Neuron (in vitro differentiated cells): ENCODE data around the gene MND1.

Experiments used
- H2AFZ ChIP-seq: one replicate; pipeline ENCODE4 v1.6.1; 2013; ENCODE audit warnings: low read depth, mild to moderate bottlenecking, inconsistent platforms, low read length, moderate library complexity
- H3K27me3 ChIP-seq: one replicate; pipeline ENCODE4 v1.6.1; 2013; ENCODE audit warnings: low read length; ENCODE audit not compliant: insufficient read depth
- H3K36me3 ChIP-seq: one replicate; pipeline ENCODE4 v1.6.1; 2013; ENCODE audit warnings: low read length; ENCODE audit not compliant: insufficient read depth
- H3K4me1 ChIP-seq: one replicate; pipeline ENCODE4 v1.6.1; 2013; ENCODE audit warnings: low read length; ENCODE audit not compliant: insufficient read depth
- H3K4me3 ChIP-seq: 2 replicates; pipeline ENCODE4 v1.5.1; 2013; ENCODE audit warnings: mild to moderate bottlenecking, low read length, moderate library complexity
- H3K9me3 ChIP-seq: one replicate; pipeline ENCODE4 v1.6.1; 2013; ENCODE audit warnings: low read length

The MND1 gene

GRCh38 chr4:153419673-153420278, 75.3 kb downstream of the MND1 start:
- no peaks in the 10 kb centered on the region for H3K27me3 ChIP-seq
- no peaks in the 10 kb centered on the region for H3K4me1 ChIP-seq
- no peaks in the 10 kb centered on the region for H3K9me3 ChIP-seq
- H3K4me3 ChIP-seq: no peak overlapping the region
- H3K36me3 ChIP-seq: peaks cover 3% of the 10 kb centered on the region
- H2AFZ ChIP-seq: no peak overlapping the region

- Histone ChIP-seq H3K27me3 (no peaks in the 10 kb centered on the region), H3K9me3 (no peaks in the 10 kb centered on the region), H2AFZ (no peak overlapping the region), H3K4me3 (no peak overlapping the region), H3K36me3 (peaks cover 2% of the 10 kb centered on the region), H3K4me1 (no peaks in the 10 kb centered on the region)
These were observed 75.9 kb downstream of the MND1 start for GRCh38 chr4:153420361-153420760.

DNA sequence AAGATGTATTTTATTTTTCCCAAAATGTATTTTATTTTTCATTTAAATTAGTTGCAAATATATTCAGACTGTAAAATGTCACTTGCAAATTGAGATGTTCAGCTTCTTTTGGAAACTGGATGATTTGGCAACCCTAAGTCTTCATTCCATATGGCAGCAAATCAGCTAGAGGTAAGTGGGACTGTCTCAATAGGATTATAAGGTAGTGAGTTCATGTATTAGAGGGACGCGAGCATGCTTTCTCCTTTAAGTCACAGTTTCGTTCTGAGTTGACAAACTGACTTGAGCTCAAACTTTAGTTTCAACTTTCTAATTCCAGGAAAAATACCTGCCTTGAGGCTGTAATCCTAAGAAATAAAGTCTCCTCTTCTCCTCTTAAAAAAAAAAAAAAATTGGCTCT, 77.5 kb downstream of the MND1 start:
- no peak overlapping the region for H2AFZ ChIP-seq
- no peaks in the 10 kb centered on the region for H3K36me3 ChIP-seq
- no peaks in the 10 kb centered on the region for H3K4me1 ChIP-seq
- H3K27me3 ChIP-seq: no peaks in the 10 kb centered on the region
- H3K9me3 ChIP-seq: no peaks in the 10 kb centered on the region
- no peak overlapping the region for H3K4me3 ChIP-seq

DNA sequence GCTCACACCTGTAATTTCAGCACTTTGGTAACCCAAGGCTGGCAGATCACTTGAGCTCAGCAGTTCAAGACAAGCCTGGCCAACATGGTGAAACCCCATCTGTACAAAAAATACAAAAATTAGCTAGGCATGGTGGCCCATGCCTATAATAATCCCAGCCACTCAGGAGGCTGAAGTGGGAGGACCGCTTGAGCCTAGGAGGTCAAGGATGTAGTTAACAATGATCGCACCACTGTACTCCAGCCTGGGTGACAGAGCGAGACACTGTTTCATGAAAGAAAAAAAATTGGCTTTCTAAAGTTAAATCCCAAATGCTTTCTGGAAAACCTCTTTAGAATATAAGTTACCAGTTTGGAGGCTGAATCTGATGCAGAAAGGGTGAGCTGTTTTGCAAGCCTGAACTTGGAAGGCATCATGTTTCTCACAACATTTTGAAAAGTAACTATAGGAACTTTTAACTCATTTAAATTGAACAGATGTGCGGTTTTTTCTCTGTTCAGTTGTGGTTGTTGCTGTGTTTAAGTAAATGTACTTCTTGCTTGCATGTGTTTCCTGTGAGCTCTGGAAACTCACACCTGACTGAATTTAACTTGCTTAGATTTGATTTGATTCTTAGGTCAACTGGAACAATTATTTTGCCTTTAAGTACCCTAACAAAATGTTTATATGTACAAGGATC, 81.9 kb downstream of the MND1 start:
- no peaks in the 10 kb centered on the region for H3K4me1 ChIP-seq
- no peaks in the 10 kb centered on the region for H3K27me3 ChIP-seq
- H3K9me3 ChIP-seq: no peaks in the 10 kb centered on the region
- no peaks in the 10 kb centered on the region for H3K36me3 ChIP-seq
- no peak overlapping the region for H3K4me3 ChIP-seq
- no peak overlapping the region for H2AFZ ChIP-seq

DNA sequence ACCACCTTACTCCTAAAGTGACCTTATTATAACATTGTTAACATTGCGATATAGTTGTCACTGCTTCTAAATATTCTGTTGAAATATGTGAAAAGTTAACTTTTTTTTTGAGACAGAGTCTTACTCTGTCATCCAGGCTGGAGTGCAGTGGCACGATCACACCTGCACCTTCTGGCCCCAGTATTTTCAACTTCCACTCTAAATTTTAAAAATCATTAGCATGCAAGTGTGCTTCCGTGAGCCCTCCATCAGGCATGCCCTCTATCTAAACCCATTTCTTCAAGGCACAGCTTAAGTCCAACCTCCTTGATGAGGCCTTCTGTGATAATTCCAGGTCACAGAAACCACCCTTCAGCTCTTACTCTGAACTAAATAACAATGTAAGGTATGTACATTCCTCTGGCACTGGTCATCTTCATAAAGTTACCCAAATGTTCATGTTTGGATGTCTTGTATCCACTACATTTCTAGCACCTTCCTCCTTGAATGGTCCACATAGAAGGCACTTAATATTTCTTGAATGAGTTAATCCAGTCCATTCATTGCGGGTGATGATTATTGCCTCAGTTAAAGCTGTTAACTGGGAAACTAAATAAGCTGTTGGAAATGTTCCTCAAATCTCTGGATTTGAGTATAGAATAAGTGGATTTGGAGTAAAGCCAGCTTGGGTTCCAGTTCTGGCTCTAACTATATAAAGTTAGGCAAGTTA, 83.0 kb downstream of the MND1 start:
- H3K4me1 ChIP-seq: no peaks in the 10 kb centered on the region
- H3K27me3 ChIP-seq: no peaks in the 10 kb centered on the region
- H2AFZ ChIP-seq: no peak overlapping the region
- no peak overlapping the region for H3K4me3 ChIP-seq
- H3K9me3 ChIP-seq: no peaks in the 10 kb centered on the region
- H3K36me3 ChIP-seq: no peaks in the 10 kb centered on the region

DNA sequence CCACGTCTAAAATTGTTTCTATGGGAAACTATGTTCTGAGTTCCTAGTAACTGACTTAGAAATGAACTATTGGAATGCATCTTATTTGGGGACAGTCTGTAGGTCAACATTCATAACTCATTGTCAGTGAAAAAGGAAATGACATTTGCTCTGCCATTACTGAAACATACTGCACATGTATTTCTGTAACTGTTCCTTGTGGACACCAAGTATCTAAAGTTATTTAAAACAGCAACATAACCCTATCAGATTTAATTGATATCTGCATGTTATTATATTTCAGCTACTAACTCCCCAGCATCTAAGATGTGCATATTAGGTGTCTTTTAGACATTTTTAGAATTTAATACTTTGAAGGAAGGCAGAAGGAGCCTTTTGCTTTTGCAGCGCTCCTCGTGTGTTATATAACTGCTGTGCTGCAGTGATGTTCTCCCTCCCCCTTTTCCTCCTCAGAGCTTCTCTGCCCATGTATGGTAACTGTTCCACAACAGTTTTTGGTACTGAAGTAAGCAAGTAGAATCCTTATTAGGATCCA, 84.5 kb downstream of the MND1 start:
- Histone ChIP-seq H3K9me3 (no peaks in the 10 kb centered on the region), H3K4me1 (no peaks in the 10 kb centered on the region), H2AFZ (no peak overlapping the region), H3K36me3 (no peaks in the 10 kb centered on the region), H3K4me3 (no peak overlapping the region), H3K27me3 (no peaks in the 10 kb centered on the region)

DNA sequence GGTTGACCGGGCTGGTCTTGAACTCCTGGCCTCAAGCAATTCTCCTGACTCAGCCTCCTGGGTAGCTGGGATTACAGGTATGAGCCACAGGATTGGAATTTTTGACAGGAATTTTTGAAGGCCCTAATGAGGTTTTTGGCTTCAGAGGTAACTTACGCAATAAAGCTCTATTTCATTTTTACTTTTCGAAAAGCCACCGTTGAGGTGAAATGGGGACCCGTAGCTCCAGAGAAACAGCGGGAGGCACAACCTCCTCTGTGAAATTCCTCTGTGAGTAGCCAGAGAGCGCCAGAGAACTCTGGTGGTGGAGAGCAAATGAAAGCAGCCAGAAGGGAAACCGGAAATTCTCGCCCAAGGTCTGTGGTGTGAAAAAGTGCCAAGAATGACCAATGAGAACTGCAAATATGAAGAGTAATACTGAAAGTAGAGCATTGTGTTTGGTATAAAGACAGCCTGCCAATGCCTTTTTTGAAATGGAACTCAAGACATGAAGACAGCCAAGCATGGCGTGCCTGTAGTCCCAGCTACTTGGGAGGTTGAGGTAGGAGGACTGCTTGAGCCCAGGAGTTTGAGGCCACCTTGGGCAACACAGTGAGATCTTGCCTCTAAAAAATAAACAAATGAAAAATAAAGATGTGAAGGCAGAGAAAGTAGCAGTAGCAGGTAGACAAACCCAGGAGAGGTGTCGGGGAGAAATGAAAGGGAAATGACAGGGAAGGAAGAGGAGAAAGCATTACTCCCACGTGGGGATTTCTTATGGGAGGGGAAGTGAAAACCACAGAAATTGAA, 88.7 kb downstream of the MND1 start:
- H3K4me1 ChIP-seq: no peaks in the 10 kb centered on the region
- H3K27me3 ChIP-seq: no peaks in the 10 kb centered on the region
- no peaks in the 10 kb centered on the region for H3K36me3 ChIP-seq
- H3K9me3 ChIP-seq: no peaks in the 10 kb centered on the region
- no peak overlapping the region for H2AFZ ChIP-seq
- no peak overlapping the region for H3K4me3 ChIP-seq

DNA sequence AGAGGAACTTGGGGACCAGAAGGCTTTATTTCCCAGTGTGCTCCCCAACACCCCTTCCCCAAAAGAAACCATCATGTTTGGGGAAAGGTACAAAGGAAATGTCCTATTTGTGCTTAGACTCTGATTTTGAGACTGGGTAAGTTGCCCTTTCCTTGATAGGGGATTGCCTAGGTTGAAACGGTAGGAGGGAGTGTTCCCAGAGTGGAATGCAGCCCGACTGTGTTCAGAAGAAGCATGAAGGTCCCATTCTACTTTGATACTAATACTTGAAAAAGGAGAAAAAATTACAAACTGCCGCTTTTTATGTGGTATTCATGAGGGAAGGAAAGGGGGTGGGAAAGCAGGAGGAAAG, 89.2 kb downstream of the MND1 start:
- no peak overlapping the region for H2AFZ ChIP-seq
- H3K4me3 ChIP-seq: no peak overlapping the region
- no peaks in the 10 kb centered on the region for H3K36me3 ChIP-seq
- no peaks in the 10 kb centered on the region for H3K27me3 ChIP-seq
- H3K9me3 ChIP-seq: no peaks in the 10 kb centered on the region
- no peaks in the 10 kb centered on the region for H3K4me1 ChIP-seq

GRCh38 chr4:153434190-153434589, 89.7 kb downstream of the MND1 start:
- Histone ChIP-seq H3K4me1 (no peaks in the 10 kb centered on the region), H2AFZ (no peak overlapping the region), H3K27me3 (no peaks in the 10 kb centered on the region), H3K36me3 (no peaks in the 10 kb centered on the region), H3K4me3 (no peak overlapping the region), H3K9me3 (no peaks in the 10 kb centered on the region)

DNA sequence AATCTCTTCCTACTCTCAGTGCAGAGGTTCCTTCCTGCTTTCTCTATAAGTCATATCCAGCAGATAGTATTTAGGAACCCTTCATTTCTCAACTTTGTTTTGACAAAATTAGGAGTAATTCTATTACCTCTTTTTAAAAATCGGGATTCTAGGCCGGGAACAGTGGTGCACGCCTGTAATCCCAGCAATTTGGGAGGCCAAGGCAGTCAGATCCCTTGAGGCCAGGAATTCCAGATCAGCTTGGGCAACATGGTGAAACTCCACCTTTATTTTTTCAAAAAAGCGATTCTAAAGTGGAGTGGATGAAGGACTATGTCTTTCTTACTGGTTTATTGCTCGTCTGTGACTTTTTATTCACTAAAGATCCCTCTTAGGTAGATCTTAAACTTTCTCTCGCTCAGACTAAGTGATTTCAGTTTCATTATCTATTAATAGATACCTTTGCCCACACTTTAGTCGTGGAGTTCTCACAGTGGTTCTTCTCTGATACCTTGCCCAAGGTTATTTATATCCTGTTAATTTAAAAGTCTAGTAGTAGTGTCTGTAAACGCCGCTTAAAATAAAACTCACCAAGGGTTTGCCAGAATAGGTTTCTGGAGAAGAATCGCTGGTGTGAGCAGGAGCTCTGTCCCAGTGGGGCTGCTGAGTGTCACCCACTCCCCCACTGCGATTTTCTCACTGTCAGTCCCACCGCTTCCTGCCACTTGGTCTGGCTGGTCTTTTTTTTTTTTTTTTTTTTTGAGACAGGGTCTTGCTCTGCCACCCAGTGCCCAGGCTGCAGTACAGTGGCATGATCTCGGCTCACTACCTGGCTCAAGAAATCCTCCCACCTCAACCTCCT, 94.6 kb downstream of the MND1 start:
- Histone ChIP-seq H3K9me3 (no peaks in the 10 kb centered on the region), H3K4me1 (no peaks in the 10 kb centered on the region), H2AFZ (no peak overlapping the region), H3K4me3 (no peak overlapping the region), H3K36me3 (no peaks in the 10 kb centered on the region), H3K27me3 (no peaks in the 10 kb centered on the region)

DNA sequence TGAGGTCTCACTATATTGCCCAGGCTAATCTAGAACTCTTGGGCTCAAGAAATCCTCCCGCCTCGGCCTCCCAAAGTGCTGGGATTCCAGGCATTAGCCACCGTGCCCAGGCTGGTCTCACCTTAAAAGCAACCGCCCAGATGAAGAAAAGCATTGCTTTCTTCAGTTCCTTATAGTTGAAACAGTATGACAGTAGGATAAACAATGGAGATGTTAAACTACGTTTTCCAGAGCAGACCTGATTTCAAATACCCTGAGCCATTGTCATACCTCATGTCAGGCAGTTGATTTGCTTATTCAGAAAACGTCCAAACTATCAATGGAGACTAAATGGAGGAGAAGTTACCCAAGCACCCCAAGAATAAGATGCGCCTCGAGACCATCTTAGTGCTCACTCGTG, 95.3 kb downstream of the MND1 start:
- H3K4me3 ChIP-seq: no peak overlapping the region
- no peaks in the 10 kb centered on the region for H3K36me3 ChIP-seq
- no peaks in the 10 kb centered on the region for H3K9me3 ChIP-seq
- H3K27me3 ChIP-seq: no peaks in the 10 kb centered on the region
- H3K4me1 ChIP-seq: no peaks in the 10 kb centered on the region
- H2AFZ ChIP-seq: no peak overlapping the region

DNA sequence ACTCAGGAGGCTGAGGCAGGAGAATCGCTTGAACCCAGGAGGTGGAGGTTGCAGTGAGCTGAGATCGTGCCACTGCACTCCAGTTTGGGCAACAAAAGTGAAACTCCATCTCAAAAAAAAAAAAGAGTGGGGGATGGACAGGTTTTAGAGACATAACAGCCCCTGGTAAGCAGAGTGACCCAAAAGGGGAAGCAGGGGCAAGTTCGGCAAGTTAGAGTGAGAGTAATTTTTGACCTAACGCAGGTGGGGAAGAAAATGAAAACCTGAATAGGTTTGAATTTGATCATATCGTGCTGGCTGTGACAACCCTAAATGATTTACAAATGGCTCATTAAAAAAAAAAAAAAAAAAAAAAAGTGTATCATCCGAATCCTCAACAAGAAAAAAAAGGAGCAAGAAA, 96.0 kb downstream of the MND1 start:
- no peaks in the 10 kb centered on the region for H3K36me3 ChIP-seq
- no peak overlapping the region for H3K4me3 ChIP-seq
- no peaks in the 10 kb centered on the region for H3K4me1 ChIP-seq
- no peaks in the 10 kb centered on the region for H3K9me3 ChIP-seq
- H2AFZ ChIP-seq: no peak overlapping the region
- H3K27me3 ChIP-seq: no peaks in the 10 kb centered on the region
